GM19239 (cell line): ENCODE data around the gene PTPRN2.

ENCODE experiments used
- DNase-seq: peaks from one replicate; pipeline ENCODE4 v3.0.0; 2011; ENCODE audit warnings: low spot score; ENCODE audit not compliant: insufficient read length
- FAIRE-seq: peaks from 2 replicates; lab custom pipeline; 2011; peaks lifted over from hg19 to GRCh38; lab: Jason Lieb, UNC

PTPRN2 gene

DNA sequence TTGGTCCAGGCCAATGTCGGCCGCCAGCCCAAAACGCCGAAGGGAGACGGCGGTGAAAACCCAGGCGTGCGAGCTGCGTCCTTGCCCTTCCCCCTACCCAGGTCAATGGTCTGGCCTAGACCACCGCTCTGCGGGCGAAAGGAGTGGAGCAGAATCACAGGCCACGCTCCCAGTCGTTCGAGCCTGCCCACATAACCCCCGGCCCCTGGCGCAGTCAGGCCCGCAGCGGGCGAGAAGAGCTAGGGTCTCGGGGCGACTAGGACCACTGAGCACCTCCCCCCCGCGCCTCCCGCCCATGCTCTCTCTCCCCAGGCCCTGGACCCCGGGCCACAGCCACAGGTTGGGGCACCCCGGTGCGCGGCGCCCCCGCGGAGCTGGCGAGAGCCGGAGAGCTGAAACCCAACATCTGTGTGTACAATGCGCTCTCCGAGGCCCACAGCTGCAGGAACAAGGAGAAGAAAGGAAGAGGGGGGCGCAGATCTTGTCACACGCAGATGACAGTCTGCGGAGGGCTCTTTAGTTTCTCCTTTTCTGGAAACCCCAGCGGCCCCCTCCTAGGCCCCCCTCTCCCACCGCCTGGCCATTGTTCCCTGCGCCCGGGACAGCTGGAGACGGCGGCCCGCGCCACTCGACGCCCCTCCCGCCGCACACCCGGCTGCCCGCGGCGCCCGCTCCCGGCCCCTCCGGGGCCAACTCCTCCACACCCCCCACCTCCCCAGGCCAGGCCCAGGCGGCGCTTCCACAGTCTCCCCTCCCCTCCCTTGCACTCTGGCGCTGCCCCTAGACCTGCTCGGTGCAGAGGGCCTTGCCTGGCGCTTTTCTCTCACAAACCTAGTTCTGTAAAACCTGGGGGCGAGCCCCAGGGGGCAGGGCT is 895.8 kb downstream of the PTPRN2 start:
- FAIRE-seq (no peak), DNase-seq (no peak)

DNA sequence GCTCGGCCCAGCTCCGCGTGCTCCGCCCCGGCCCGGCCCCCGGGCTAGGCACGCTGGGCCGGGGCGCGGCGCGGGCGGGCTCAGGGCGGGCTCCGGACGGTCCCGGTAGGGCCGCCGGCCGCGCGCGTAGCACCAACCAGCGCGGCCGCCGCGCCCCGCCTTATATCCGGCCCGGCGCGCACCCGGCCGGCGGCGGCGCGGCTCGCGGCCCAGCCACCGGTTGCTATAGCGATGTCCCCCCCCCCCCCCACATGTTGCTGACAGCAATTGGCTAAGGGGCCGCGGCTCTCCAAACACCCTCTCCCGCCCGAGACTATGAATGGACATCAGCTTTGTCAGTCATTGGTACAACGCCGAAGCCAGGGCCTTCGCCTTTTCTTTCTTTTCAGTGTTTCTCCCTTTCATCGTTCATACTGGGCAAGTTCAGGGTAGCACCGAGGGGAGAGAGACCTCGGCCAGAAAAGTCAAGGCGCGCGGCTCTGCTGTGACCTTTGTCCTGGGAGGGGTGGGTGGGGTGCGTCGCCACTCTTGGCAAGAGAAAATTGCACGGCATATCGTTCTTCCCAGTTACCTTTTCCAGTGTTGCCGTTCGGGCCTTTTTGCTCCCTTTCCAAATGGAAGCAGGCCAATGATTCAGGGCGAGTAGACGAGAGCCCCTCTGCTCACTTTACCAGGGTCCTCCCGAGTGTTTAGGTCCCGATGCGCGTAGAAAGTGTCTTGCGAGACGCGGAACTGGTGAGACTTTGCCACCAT is 896.6 kb downstream of the PTPRN2 start:
- no peak for DNase-seq
- no peak for FAIRE-seq

DNA sequence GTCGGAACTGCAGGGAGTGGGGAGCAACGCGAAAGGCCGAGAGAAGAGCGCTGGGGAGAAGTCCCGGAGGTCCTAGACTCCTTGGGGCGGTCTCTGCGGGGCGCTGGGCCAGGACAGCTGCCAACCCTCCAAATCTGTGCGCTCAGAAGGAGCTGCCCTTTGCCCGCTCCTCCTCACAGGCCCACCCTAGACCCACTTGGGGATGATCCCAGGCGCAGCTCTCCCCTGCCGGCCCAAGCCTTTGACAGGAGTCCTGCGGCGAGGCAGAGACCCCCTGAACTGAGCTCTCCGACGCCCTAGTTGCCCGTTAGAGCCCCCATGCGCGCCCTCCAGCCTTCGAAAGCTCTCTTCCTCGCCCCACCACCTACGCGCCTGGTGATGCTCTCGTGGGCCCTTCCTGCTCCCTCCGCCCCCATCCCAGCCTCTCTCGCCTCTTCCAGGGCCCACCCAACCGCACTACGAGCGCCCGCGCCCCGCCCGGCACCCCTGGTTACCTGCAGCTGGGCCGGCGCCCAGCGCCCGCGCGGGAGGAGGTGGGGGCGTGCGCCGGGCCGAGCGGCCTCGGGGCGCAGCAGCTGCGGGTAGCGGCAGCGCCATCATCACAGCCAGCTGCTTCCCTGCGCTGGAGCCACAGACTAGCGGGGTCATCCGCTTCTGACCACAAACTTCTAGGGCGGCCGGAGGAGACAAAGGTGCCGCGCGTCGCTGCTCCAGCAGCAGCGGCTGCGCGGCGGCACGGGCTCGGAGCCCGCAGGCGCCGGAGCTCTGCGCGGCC is 897.4 kb downstream of the PTPRN2 start:
- FAIRE-seq (no peak), DNase-seq (no peak)

DNA sequence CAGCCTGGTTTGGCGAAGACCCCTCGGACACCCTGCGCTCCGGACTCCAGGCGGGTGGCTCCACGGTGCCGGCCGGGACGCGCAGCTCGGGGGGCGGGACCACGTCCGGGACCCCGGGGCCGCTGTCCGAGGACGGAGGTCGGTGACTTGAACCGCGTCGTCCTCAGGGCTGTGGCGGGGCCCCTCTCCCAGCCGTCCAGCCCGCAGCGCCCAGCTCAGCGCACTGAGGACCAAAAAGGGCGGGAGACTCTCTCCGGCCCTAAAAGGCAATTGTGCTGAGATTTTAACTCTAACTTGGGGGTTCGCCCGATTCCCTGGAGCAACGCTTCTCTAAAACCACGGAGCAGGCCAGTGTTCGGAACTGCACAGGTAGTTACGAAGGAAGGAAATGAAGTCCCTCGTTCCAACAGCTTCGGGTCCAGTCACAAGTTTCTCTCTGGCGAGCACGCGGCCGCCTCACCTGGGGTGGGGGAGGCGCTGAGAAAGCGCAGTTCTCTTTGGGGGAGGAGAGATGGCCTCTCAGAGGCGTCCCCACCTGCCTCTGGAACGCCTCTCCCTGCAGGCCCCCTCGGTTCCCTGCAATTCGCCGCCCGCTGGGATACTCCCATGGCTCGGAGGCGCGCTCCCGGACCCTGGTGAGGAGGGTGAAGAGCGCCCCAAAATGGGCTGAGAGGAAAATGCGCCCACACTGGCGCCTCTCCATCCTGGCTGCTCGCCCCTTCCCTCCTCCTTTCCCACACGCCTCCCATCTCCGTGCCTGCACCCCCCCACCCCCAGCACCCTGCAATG is 898.2 kb downstream of the PTPRN2 start:
- DNase-seq: no peak
- FAIRE-seq: no peak

DNA sequence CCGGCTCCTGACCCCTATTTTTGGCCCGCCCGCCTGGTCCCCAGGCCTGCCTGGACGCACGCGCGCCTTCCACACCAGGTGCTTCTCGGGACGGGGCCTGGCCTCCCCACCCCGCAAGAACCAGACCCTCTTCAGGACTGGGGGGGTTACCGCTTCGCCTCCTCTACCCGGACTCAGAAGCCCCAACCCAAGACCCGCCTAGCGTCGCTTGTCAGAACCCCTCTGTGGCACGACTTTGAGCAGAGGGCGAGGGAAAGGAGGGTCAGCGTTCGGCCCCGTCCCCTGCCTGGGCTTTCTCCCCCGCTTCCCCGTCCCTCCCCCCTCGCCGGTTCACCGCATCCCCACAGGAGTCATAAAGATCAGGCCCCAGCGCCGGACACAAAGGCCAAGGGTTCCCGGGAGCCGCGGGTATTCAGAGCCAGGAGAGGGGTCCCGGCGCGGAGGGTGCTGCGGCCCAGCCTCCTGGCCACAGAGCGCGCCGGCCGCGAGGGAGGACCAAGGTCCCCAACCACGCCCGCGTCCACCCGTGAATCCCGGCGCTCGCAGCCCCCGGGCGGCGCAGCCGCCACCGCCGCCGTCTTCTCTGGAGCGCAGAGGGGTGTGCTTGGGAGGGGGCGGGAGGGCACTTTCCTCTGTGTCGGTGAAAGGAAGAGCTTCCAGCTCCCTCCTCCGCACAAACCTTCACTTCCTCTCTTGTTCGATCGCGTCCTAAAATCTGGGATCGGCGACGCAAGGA is 898.9 kb downstream of the PTPRN2 start:
- DNase-seq (no peak), FAIRE-seq (no peak)

DNA sequence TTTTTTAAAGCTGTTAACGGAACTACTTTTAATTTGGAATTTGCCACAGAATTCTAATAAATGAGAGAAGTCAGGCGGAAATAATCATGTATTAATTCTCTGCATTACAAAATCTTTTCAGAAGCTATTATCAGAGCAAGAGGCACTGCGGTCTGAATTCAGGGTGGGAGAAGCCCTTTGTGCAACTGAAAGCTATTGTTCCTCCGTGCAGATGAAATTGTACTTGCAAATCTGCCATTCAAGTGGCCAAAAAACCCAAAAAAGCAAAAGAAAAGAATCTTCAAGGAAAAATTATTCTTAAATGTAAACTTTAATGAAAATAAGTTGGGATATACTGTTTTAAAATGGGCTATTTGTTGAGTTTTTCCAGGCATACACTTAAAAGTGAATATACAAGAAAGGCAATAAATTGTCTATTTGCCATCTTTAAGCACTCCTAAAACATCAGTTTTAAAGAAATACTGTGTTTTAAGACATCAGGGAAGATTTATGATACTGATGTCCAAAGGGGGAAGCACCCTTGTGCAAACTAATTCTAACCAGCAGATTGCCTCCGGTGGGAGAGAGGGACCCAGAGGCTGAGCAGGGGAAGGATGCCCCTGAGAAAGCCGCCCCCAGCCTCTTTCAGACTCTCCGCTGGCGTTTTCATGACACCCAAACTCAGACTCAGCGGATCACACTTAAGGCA is 899.6 kb downstream of the PTPRN2 start:
- DNase-seq: no peak
- no peak for FAIRE-seq

DNA sequence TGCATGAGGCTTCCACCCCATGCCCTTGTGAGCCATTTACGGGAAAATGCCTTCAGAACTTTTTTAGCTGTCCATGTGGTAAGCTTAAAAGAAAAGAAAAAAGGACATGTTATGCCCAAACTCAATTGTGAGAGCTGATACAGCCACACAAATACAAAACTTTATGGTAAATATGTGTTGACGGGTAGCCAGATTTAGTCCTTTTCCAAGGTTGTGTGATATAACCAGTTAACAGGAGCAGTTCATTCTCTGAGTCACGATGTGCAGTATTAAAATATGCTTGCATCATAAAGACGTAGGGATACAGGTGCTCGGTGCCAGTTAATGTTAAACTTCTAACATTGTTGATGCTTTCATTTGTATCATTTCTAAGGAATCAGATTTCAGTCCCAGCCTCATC is 900.5 kb downstream of the PTPRN2 start:
- FAIRE-seq: no peak
- no peak for DNase-seq

DNA sequence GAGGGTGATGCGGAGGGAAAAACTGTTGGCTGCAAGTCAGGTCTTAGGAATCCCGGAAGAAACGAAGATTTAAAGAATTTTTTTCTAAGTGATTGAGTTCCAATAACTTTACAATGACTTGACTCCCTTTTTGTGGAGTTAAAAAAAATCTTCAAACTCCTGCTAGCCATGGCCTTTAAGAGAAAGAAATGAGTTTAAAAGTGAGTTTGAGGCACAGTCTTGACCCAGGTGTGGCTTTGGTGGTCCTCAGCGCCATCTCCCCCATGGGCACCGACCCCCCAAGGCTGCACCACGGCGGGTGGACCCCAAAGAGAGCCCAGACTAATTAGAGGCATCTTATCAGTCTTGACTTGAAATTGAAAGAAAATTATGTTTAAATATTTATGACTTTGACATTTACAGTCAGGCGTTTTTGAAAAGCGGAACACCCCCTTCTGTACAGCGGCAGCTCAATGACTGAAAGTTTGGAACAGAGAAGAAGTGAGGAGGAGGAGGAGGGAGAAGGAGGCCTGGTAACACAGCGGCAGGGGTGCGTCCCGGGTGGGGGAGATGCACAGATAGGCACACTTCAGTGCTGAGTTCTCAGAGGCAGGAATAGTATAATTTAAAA is 901.2 kb downstream of the PTPRN2 start:
- no peak for DNase-seq
- FAIRE-seq: no peak

DNA sequence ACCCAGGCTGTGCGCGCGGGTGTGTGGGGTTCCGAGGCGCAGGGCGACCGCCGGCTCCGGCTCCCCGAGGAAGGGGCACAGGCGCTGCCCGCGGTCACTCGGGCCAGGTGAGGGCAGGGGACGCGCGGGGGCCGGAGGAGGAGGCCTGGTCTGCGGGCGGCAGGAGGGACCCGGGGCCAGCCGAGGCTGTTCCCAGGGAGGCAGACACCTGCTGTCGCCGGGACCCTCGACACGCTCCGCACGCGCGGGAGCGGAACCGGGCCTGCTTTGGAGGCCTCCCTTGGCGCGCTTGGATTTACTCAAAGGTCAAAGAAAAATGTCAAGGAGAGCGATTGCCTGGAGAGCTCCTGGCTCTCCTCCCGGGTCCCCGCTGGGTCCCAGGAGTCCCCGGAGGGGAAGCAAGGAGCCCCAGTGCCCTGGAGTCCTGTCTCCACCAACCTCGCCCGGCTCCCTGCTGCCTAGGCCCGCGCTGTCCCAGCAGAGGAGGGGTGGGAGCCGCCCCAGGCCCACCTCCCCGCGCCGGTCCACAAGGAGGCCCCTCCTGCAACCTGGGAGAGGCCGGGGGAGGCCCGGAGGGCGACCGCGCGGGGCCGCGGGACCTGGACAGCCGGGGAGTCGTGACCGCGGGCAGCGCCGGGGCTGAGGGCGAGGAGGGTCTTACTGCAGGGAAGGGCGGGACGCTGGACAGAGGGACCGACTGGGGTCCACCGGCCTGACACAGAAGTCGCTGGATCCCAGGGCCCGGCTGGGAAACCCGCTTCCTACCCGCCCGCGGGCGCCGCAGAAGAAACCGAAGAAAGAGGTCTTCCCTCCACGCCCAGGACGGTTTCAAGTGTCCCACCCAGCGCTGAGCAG is 902.0 kb downstream of the PTPRN2 start:
- FAIRE-seq: no peak
- no peak for DNase-seq

DNA sequence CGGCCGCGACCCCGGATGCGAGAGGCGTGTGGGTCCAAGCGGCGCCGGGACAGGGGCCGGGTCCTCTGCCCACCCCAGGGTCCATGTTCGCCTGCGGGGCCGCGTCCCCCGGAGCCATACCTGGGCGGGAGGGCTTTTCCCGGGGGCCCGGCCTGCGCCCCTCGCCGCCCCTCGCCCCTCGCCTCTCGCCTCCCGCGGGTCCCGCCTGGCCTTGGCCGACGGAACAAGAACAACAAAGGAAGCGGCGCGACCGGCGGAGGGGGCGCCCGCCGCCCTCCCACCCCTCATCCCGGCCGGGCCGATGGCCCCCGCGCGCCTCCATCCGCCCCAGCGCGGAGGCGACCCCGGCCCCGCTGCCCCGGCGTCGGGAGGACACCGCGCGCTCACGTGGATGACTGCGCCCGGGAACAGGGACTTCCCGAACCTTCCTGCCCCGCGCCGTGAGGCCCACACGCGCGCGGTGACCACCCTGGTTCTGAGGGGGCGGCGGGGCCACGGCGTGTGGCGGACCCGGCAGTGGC is 902.7 kb downstream of the PTPRN2 start:
- FAIRE-seq (no peak), DNase-seq (no peak)

DNA sequence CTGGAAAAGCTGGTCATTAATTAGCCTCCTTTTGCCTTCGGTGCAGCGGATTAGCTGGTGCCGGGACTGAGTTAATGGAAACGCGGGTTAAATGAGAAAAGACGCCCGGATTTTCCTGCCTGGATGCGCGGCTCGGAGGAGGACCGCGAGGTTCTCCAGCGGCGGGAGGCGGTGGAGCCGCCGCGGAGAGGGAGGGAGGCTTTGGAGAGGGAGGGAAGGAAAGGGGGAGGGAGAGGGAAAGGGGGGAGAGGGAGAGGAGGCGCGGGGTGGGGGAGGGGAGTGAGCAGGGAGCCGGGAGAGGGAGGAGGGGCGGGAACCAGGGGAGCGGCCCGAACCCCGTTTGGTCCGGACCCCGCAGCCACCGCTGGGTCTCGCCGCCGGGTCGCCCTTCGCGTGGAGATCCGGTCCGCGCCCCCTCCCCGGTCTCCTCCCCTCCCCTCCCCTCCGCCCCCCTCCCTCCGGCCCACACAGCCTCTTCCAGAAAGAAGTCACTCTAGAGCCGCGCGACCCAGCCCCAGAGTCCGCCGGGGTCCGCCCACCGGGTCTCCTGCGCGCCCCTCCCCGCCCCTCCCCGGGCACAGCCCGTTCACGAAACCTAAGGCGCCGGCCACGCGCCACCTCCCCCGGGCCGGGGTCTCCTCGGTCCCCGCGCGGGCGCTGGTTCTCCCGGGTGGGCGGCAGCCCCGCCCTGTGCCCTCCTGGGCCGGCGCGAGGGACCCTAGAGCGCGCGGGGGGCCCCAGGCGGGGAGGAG is 903.3 kb downstream of the PTPRN2 start:
- DNase-seq: no peak
- FAIRE-seq: no peak

DNA sequence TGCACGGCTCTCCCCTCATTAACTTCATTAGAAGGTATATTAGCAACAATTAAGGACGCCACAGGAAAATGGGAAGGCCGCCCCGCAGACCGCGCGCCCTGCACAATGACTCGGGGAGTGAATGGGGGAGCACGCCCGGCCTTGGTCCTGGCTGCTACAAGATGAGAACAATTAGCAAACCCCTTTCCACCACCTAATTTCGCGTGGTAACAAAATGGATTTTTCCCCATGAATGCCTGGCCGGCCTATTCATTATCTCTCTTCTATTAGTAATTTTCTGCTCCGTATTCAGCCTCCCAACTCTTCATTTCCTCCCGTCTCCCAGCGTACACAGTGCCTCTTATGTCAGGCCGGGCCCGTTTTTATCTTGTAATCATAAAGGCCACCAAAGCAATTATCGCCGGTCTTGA is 903.9 kb downstream of the PTPRN2 start:
- DNase-seq (no peak), FAIRE-seq (no peak)

DNA sequence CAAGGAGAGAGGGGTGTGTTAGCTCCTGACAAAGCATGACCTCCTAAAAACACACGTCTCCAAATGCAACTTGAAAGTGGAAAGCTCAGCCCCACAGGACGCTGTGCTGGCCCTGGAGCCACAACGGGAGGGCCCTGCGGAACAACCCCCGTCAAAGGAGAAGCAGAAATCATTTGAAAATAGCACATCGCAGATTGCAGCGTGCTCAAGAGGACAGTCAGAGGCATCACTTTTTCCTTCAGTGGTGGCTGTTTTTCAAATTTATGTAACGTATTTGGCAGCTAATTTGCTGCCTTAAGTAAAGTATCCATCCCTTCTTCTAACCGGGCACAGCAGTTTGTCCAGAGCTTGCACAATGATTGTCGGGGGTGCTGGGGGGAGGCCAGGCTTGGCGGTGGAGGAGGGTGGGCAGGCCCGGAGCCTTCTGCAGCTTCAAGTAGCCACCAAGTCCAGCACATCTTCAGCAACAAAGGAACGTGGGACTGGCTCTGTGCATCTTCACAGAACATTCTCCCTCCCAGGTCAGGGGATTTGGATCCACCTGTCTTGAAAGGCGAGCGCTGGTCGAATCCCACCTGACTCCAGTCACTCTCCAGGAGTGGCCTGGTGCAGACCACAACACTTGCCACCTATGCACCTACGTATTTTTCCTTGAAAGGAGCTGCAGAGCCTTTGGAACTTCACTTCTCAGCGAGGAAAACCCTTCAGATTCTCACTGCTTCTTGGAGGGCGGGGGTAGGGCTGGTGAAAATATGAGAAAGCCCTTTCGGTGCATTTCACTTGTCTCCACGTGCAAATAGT is 904.5 kb downstream of the PTPRN2 start:
- DNase-seq (no peak), FAIRE-seq (no peak)

DNA sequence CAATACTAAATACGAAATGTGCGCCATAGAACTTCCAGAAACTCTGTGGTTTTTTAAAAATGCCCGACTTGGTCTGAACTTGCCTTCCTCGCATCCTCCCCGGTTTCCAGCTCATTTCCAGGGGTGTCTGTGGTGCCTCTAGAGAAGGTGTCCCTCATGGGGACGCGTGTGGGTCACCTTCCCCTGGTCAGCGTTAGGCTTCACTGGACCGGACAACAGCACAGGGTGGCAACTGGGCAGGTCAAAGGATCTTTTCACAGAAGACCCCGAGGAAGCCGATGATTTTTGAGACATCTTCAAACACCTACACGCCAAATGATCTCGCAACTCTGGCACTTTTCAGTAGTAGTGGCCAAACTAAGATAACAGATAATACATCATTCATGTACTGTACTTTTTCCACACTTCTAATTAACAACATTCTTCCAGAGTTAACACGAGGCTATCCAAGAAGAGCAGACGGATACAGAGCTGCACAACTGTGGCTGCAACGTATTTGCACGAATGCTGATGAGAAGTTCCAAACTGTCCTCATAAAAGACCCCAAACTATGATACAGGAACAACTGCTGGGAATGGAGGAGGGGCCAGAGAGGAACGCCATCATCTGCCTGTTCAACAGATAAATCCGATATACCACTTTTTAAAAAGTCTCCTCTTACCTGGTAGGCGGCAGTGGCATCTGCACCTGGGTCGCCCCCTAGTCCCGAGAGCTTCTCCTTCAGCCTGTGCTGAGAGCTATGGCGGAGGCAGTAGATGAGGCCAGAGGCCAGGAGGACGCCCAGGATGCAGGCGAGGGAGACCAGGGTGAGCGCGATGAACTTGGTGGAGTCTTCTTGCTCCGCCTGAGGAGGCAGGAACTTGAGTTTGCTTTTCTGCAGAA is 905.3 kb downstream of the PTPRN2 start:
- DNase-seq (no peak), FAIRE-seq (no peak)

DNA sequence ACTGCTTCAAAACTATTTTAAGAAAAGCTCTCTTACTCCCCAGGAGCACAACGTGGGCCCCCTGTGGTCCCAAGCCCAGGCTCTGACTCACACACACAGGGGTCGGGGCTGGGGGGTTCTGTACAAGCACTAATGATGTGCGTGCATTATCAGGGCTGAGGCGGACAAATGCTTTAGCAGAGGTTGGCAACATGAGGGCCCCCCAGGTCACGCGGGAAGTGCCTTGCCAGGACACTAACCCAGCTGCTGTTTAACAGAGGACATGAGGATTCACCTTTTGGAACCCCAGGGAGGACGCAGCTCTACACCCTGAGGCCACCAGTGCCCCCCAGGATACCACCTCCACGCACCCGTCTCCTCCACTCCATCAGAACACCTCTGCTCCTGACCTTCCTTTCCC is 908.0 kb downstream of the PTPRN2 start:
- DNase-seq: no peak

More for the DNA sequence above, 908.0 kb downstream of the PTPRN2 start:
- FAIRE-seq: no peak
